Measurements from ENCODE around the gene OAS3.
"Not testable (repeated sequence)": the region's sequence is repeated elsewhere in the genome, so short reads cannot be mapped to it uniquely, and the experiment has no call there.

Gene OAS3

GRCh38 chr12:112987561-112987960 lies 49.3 kb downstream of the OAS3 start:
- in situ Hi-C loops (cut with HindIII; ENCODE audit: low sequenced_read_pairs): no loop called here
- TF ChIP-seq CTCF (IDR thresholded peaks at IDR 0.05; ENCODE audit: low read depth, low read length): no peak
- DNase-seq (ENCODE audit: low read depth, low spot score): no peak

GRCh38 chr12:112988224-112988623 lies 50.0 kb downstream of the OAS3 start:
- H3K4me3 ChIP-seq (ENCODE audit: low read depth, low read length): no peak overlapping the region
- no peak for DNase-seq (ENCODE audit: low read depth, low spot score)
- no peak for TF ChIP-seq CTCF (IDR thresholded peaks at IDR 0.05; ENCODE audit: low read depth, low read length)
- in situ Hi-C loops (cut with HindIII; ENCODE audit: low sequenced_read_pairs): no loop called here

More at GRCh38 chr12:112987561-112987960, 49.3 kb downstream of the OAS3 start:
- no peak overlapping the region for H3K4me3 ChIP-seq (ENCODE audit: low read depth, low read length)

- DNase-seq (ENCODE audit: low read depth, low spot score); H3K4me3 ChIP-seq (ENCODE audit: low read depth, low read length); in situ Hi-C loops (cut with HindIII; ENCODE audit: low sequenced_read_pairs): not testable (repeated sequence)
These were observed 50.6 kb downstream of the OAS3 start for GRCh38 chr12:112988823-112989385.

GRCh38 chr12:112989806-112990205 lies 51.5 kb downstream of the OAS3 start:
- in situ Hi-C loops (cut with HindIII; ENCODE audit: low sequenced_read_pairs): no loop called here
- no peak for DNase-seq (ENCODE audit: low read depth, low spot score)
- TF ChIP-seq CTCF (IDR thresholded peaks at IDR 0.05; ENCODE audit: low read depth, low read length): no peak
- no peak overlapping the region for H3K4me3 ChIP-seq (ENCODE audit: low read depth, low read length)

- TF ChIP-seq CTCF (IDR thresholded peaks at IDR 0.05; ENCODE audit: low read depth, low read length): peak; percentile 94
- no peak overlapping the region for H3K4me3 ChIP-seq (ENCODE audit: low read depth, low read length)
- in situ Hi-C loops (cut with HindIII; ENCODE audit: low sequenced_read_pairs): no loop called here
- DNase-seq (ENCODE audit: low read depth, low spot score): peak; percentile 73
These were observed 54.5 kb downstream of the OAS3 start for GRCh38 chr12:112992541-112993398.

- in situ Hi-C loops (cut with HindIII; ENCODE audit: low sequenced_read_pairs): no loop called here
- no peak for DNase-seq (ENCODE audit: low read depth, low spot score)
- TF ChIP-seq CTCF (IDR thresholded peaks at IDR 0.05; ENCODE audit: low read depth, low read length): no peak
- no peak overlapping the region for H3K4me3 ChIP-seq (ENCODE audit: low read depth, low read length)
These were observed 56.7 kb downstream of the OAS3 start for GRCh38 chr12:112995008-112995407.

- H3K4me3 ChIP-seq (ENCODE audit: low read depth, low read length): no peak overlapping the region
- TF ChIP-seq CTCF (IDR thresholded peaks at IDR 0.05; ENCODE audit: low read depth, low read length): no peak
- in situ Hi-C loops (cut with HindIII; ENCODE audit: low sequenced_read_pairs): no loop called here
- no peak for DNase-seq (ENCODE audit: low read depth, low spot score)
These were observed 58.2 kb downstream of the OAS3 start for GRCh38 chr12:112996501-112996900.

Data from astrocyte of the spinal cord (primary cell).